Measurements from ENCODE around the gene NAAA. TPM values are rescaled to one million over a fixed set of nuclear protein-coding genes. Genes with fewer than 3 reads are reported as not detected.

The NAAA gene
- total and polyA plus RNA-seq, 9 of the 15 experiments (the other 6 are each of a cell fraction or from before 2014, with no cell fraction given) = 1.3 to 7.9 (median 5.9) TPM

DNA sequence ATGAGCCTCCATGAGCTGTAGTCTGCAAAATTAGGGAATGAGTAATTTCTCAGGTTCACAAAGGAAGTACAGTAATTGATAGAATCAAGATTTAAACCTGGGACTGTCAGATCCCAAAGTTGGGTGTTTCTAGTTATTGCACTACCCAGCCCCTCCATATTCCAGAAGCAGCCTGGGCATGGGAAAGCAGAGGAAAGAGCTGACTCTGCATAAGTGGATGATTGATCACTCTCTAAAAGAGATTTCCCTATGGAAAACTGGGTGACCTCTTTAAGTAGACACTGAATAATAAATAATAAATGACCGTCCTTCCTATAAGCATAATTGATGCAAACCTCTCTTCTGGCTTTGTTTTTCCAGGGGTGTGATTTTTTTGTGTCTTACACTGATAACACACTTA lies 5.2 kb downstream of the NAAA start:
- Histone ChIP-seq H3K4me2 (ENCODE audit: insufficient read depth, low read length) (no peak overlapping the region), H3K36me3 (ENCODE audit: control insufficient read depth, insufficient read depth, low read length) (no peaks in the 10 kb centered on the region), H3K9me1 (ENCODE audit: control insufficient read depth, insufficient read depth, low read length) (no peaks in the 10 kb centered on the region), H3K9me3 (replicated peaks; ENCODE audit: control insufficient read depth, insufficient read depth, low read depth, low read length) (no peaks in the 10 kb centered on the region), H3K4me1 (replicated peaks in 1 of 2; ENCODE audit: control insufficient read depth in 2 of 2, insufficient read depth in 2 of 2, low read length in 2 of 2) (peaks cover 0 to 18% of the 10 kb centered on the region in 2 experiments; a peak in 2 of 5 replicates), H3K79me2 (ENCODE audit: control insufficient read depth, insufficient read depth, low read length) (no peaks in the 10 kb centered on the region), H3K9ac (ENCODE audit: insufficient read depth in 1 of 2, low read depth in 2 of 2, low read length in 2 of 2) (no peak overlapping the region), H2AFZ (ENCODE audit: low read depth, low read length) (no peak overlapping the region), H3K27me3 (ENCODE audit: control insufficient read depth in 2 of 2, insufficient read depth in 2 of 2, low read length in 2 of 2) (no peaks in the 10 kb centered on the region), H3K4me3 (no peak overlapping the region), H4K20me1 (replicated peaks; ENCODE audit: control insufficient read depth, insufficient read depth, low read length) (no peaks in the 10 kb centered on the region), H3K27ac (ENCODE audit: extremely low read depth, low read depth, low read length) (no peak overlapping the region)
- POLR2A ChIA-PET = no interaction called here
- 59% methylated on average over 1 of the region's 1 CpG for WGBS (ENCODE audit: insufficient coverage, low coverage, missing lambda C conversion rate)
- intact Hi-C loops (cut with micrococcal nuclease) (no loop called here), in situ Hi-C loops (cut with MboI) (no loop called here)
- DNase-seq (ENCODE audit: extremely low read depth in 1 of 4, low spot score in 3 of 4) (no peak), ATAC-seq (no peak), FAIRE-seq (no peak)
- CTCF ChIA-PET (ENCODE audit: low intra/inter-chr PET ratio) = no interaction called here
- TF ChIP-seq ZNF316 (IDR thresholded peaks at IDR 0.05) = peak; percentile 61
- TF ChIP-seq C11orf30 (IDR thresholded peaks at IDR 0.05; ENCODE audit: low read depth) = peak; percentile 64; the same call in 1 of the 2 replicates
- no peak for TF ChIP-seq TAL1 (IDR thresholded peaks at IDR 0.05)
- no peak for TF ChIP-seq CHCHD3 (CRISPR knock-in tag; IDR thresholded peaks at IDR 0.05)
- peak; percentile 35; the same call in 1 of the 2 replicates for TF ChIP-seq MAFG (tag; conservative IDR thresholded peaks at IDR 0.05)
- TF ChIP-seq MAFF (IDR thresholded peaks at IDR 0.05; ENCODE audit: low read length) = peak; percentile 76
- peak; percentile 69 for TF ChIP-seq MAFK (IDR thresholded peaks at IDR 0.05; ENCODE audit: low read length)
- no peak for TF ChIP-seq MYC (IDR thresholded peaks at IDR 0.05; ENCODE audit: low read depth, low read length)
- TF ChIP-seq MYC (CRISPR knock-in tag; IDR thresholded peaks at IDR 0.05; ENCODE audit: borderline replicate concordance, low read depth) = no peak
- no peak for TF ChIP-seq SLC30A9 (CRISPR knock-in tag; IDR thresholded peaks at IDR 0.05)
- no TSS peak for BruUV-seq (replicated peaks)

All from K562 (cell line).